ENCODE data around the gene FNDC3B.

Gene FNDC3B

GRCh38 chr3:172296975-172297332 lies 257.6 kb downstream of the FNDC3B start:
- no peak for FAIRE-seq

DNA sequence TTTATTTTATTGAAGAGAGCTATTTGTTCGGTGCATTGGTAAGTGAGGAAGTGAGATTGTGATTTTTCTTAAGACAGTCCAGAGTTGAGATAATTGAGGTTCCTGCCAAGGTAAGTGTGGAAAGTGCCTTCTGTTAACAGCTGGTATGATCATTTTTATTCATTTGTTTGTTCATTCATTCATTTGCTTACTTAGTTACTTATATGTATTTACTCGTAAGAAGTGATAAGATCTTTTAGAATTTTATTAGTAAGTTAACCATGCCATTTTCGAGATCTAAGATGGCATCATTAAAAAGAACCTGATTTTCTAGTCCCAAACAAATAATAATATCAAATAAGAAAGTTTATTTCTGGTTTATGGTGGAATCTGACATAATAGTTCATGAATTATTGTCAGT lies 258.9 kb downstream of the FNDC3B start:
- FAIRE-seq: no peak

- FAIRE-seq: no peak
Measured at GRCh38 chr3:172300187-172300586, 260.8 kb downstream of the FNDC3B start.

- FAIRE-seq: no peak
Measured at GRCh38 chr3:172300862-172301261, 261.5 kb downstream of the FNDC3B start.

DNA sequence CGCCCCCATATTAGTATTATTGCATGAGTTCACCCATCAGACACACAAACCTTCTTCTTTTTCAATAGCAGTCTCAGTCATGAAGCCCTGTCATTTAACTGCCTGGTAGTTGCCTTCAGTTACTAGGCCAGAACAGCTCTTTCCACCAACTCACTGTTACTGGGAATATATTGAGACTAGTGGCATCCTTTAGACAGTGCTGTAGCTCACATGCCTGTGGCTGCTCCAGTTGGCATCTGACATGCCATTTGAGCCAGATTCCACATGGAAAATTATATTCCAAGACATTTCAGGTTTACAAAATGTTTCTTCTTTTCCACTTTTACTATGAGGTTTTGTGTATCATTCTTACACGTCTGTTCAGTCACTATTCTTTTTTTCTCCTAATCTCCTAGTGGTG lies 262.8 kb downstream of the FNDC3B start:
- no peak for FAIRE-seq

DNA sequence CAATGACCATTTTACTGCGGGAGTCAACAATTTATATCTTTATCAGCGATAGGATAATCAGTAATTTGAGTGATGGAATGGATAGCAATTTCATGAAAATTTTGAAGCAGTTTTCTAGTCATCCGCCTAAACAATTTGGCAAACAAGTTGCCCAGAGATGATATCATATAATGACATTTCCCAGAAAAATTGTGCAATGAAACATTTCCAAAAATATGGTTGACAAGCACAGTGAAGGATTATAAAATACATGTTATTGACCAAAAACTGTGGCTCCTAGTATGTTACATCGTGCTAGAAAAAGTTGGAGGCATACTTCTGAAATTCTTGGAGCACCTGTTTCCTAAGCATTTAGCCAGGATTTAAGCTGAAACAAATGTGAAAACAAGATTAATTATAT lies 263.8 kb downstream of the FNDC3B start:
- FAIRE-seq: no peak

DNA sequence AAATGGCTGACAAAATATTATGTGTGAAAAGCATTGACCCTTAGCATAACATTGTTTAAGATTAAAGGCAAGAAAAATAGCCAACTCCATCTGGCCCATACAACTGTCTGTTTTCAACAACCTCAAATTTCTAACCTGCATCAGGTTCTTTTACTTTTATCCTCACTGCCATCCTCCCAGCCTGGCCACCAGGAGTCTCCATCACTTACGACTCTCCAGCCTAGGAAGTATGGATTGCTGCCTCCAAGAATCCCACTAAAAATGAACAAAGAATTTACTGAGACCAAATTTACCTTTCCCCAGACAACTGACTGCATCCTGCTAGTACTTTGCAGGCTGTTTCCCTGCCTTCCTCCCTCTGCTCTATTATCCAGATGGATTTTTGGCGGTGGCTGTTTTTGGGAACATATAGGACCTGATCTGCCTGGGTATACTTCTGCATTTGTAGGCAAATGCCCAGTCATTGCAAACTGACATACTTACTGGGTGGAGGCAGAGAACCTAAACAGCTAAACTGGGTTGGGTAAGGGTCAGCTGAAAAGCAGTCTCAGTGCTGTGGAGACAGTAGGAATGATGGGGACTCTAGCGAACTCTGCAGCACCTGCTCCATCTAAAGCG lies 264.7 kb downstream of the FNDC3B start:
- FAIRE-seq: no peak

GRCh38 chr3:172305552-172305951 lies 266.2 kb downstream of the FNDC3B start:
- no peak for FAIRE-seq

DNA sequence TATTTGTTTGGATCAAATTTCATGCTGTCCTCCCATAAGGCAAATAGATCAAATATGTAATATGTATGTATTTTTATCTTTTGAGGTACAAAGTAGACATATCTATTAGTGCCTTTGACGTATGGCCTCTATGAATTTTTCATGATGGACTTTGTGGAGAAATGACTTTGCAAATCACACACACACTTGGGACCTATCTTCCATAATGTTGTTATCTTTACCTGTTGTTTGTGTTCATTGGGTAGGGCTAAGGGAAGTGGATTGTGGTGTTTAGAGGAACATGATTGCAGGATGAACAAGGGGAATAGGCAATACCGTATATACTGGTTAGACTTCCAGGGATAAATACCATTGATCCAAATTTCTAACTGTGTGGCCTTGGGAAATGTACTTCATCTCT lies 266.6 kb downstream of the FNDC3B start:
- FAIRE-seq: no peak

DNA sequence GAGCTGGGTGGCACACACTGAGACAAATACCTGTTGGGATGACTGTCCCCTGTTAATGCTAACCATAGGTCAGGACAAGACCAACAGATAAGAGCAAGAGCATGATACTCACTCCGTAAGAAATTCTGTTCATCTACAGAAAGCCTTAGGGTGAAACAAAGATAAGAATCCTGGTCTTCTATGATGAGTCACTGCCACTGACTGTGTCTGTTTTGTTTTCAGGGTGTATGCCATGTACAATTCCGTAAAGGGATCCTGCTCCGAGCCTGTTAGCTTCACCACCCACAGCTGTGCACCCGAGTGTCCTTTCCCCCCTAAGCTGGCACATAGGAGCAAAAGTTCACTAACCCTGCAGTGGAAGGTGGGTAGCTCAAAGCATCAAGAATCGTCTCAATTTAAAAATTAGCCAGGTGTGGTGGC lies 267.8 kb downstream of the FNDC3B start:
- no peak for FAIRE-seq

DNA sequence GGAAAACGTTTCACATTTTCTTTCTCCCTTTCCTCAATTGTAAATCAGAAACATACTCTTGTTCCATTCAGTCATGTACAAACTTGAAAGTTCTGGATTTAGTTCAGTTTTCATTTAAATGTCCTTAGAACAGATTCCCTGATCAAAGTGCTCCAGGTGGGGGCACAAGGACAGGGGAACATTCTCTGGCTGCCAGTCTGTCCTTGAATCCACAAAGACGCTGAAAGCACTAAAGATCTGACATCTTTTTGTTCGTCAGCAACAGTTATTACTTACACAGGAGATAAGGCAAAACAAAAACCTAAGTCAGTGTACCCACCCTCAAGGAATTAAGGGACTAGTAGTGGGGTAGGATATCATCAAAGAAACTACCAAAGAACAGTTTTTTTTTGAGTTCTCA lies 269.7 kb downstream of the FNDC3B start:
- no peak for FAIRE-seq

DNA sequence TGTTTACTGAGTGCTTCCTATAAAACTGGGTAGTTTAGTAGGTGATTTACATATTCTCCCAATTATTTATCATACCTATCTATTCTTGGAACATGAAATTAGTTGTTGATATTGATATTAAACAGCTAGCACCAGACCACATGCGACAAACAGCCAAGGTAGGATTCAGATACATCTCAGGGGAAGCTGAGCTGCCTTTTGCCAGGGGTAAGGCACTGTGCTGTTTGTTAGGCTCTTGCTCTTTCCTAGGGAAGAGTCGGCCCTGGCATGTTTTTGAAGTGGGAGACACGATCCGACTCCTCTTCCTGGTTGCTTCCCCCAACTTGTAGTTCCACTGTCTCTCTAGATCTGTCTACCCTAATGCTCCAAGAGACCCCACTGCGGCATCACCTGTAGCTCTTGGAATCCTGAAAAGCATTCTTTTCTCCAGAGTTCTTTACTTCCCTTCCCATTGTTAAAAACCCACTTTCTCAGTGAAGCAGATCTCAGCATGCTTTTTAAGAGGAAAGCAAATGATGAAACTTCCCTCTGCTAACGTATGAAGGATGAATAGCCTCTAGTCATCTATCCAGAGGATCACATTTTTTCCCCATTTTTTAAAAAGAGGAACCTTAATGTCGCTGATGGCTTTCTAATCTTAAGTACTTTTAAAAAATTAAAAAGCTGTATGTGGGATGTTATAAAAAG lies 270.5 kb downstream of the FNDC3B start:
- no peak for FAIRE-seq

DNA sequence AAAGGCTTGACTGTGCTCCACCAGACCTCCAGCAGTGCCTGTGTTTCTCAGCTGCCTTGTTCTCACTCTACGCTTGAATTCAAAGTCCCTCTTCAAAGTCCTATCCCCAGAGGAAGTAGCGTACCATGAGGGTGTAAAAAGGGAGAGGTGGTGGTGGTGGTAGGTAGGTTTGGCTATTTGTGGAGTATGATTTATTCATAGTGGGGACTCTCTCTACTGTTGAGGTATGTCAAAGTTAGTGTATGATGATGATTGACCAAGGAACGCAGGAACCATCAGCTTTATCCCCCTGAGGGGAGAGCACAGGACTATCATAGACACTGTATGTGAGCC lies 271.0 kb downstream of the FNDC3B start:
- FAIRE-seq: no peak

- no peak for FAIRE-seq
Measured at GRCh38 chr3:172311217-172311616, 271.8 kb downstream of the FNDC3B start.

DNA sequence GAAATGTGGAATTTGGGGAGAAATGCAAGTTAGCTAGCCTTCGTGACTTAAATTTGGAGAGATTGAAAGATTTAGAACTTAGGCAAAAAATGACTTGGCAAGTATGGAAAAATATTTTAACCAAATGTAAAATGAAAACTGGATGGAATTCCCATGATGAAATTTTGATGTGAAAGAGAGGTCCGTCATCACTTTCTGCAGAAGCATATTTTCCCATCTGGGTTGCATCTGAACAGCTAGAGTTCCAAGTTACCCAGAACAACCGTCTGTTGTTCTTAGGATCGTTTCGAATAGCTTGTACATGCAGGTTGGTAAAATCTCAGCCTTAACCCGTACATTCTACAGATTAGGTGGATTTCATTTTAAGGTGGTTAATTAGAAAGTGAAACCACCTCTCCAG lies 272.6 kb downstream of the FNDC3B start:
- FAIRE-seq: no peak

DNA sequence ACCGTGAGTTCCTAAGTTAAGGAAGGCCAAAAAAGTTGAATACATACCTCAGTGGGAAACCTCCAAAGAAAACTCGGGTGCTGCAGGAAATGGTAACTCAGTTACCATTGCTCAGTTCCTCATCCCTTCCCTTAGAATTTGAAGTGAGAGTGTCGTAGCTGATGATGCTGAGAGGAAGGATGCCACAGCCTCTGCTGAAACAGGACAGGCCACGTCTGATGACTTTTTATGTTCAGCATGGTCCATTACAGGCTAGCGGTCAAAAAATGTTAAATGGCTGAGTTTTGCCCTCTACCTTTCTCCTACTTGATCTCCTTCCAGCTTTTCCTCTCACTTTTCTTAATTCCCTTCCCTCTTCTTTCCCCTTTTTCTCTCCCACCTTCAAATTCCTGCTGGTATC lies 273.3 kb downstream of the FNDC3B start:
- FAIRE-seq: no peak

DNA sequence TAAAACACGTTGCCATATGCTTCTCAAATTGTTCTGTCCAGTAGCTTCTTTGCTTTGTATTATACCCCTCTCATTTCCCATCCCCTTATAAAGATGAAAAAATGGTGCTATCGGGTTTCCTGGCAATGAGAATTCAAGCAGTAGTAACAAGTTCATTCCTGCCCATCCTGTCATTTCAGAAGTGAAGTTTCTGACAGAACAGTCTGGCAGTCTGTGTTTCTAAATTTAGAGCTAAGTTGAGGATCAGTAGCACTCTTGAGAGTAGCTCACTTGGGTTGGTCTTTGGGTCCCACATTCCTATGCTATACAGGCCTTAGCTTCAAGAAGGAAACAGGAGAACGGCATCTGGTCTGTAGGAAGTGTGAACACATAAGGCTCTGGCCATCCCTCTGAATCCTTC lies 274.3 kb downstream of the FNDC3B start:
- FAIRE-seq: no peak

GRCh38 chr3:172314591-172315160 lies 275.3 kb downstream of the FNDC3B start:
- FAIRE-seq: no peak

- FAIRE-seq: no peak
Measured at GRCh38 chr3:172315401-172316091, 276.2 kb downstream of the FNDC3B start.

DNA sequence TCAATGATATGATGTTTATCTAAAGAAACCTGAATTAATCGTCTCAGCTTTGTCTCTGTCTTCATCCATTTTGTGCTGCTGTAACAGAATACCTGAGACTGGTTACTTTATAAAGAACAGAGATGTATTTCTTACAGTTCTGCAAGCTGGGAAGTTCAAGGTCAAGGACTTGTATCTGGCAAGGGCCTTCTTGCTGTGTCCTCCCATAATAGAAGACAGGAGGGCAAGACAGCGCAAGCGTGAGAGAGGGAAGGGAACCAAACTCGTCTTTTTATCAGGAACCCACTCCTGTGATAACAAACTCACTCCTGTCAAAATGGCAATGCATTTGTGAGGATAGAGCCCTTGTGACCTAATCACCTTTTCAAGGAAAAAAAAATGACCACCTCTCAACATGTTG lies 277.4 kb downstream of the FNDC3B start:
- no peak for FAIRE-seq

DNA sequence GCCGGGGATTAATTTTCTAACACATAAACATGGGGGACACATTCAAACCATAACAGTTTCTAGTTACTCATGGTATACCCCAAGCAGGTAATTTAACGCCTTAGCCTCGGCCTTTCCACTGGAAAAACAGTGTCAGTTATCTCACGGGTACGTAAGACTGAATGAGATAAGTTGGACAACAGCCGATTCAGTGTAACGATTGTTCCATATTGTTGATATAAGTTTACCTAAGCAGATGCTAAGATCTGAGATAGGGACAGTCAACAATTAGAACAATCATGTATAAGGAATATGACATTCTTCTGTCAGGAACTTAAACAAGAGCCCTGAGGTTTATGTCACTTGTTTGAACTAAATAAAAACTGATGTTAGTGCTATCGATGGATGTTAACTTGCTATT lies 278.1 kb downstream of the FNDC3B start:
- no peak for FAIRE-seq

DNA sequence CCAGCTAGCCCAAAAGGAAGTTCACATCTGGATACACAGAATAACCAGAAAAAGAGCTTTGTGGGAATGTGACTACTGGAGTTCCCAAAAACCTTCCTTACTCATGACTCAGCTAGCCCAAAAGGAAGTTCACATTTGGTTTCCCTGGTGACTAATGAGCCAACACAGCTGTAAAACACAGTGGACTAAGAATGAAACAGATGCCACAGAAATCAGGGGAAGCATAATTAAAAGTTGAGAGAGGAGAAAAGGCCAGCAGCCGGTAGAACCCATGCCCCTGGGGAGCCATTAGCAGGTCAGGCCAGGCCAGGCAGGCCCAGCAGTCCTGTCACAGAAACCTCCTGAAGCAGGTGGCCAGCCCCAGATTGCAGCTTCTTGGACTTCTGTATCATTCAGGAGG lies 278.6 kb downstream of the FNDC3B start:
- FAIRE-seq: no peak

GRCh38 chr3:172319595-172319994 lies 280.2 kb downstream of the FNDC3B start:
- FAIRE-seq: no peak

DNA sequence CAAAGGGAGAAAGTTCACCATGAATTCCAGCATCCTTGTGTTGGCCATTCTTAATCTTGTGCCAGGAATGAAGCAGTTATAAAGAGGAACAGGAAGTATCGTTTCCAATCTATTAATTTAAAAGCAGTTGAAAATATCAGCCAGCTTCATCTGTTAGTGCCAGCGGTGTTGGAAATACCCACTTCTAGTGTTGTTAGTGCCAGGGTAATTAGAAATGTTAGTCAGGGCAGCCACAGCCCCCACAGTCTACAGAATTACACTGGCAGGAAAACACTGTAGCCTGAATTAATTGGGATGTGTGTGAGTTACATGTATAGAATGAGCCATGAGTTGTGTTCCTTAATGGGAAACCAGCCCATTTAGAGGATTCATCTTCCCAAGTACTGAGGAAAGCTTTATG lies 281.1 kb downstream of the FNDC3B start:
- FAIRE-seq: no peak
